H1 (cell line): ENCODE data around the gene NHEJ1. TPM values are rescaled to one million over a fixed set of nuclear protein-coding genes. Genes with fewer than 3 reads are reported as not detected.

Experiments
- CHD2 ChIP-seq: IDR thresholded peaks from 2 replicates; pipeline ENCODE4 v1.6.1; 2012; ENCODE audit warnings: low read length, improper control_type of control experiment
- CREB1 ChIP-seq: IDR thresholded peaks from 2 replicates; pipeline ENCODE4 v1.6.1; 2012; ENCODE audit warnings: inconsistent platforms
- GABPA ChIP-seq: IDR thresholded peaks from 2 replicates; pipeline ENCODE4 v1.6.1; 2011; ENCODE audit warnings: mild to moderate bottlenecking, low read length, moderate library complexity, borderline replicate concordance; ENCODE audit not compliant: insufficient read depth
- POU5F1 ChIP-seq: IDR thresholded peaks from 2 replicates; pipeline ENCODE4 v1.6.1; 2011; ENCODE audit warnings: low read depth, mild to moderate bottlenecking, low read length, moderate library complexity
- RBBP5 ChIP-seq: IDR thresholded peaks from 2 replicates; pipeline ENCODE4 v1.7.1; 2012; ENCODE audit warnings: low read depth, mild to moderate bottlenecking, inconsistent platforms, low read length, moderate library complexity, borderline replicate concordance
- RXRA ChIP-seq: IDR thresholded peaks from 2 replicates; pipeline ENCODE4 v1.6.1; 2011; ENCODE audit warnings: low read depth, mild to moderate bottlenecking, low read length, moderate library complexity; ENCODE audit not compliant: insufficient read depth
- SRF ChIP-seq: IDR thresholded peaks from 2 replicates; pipeline ENCODE4 v1.6.1; 2011; ENCODE audit warnings: mild to moderate bottlenecking, low read depth, low read length, moderate library complexity
- polyA plus RNA-seq, 7 experiments: library from polyadenylated mRNA; depleted of rRNA in 3 of 7; stranded (reverse) in 5 of 7; unstranded in 2 of 7; fragments of >200 nt in 5 of 7; fragments of 200-250 nt in 2 of 7; gene quantifications; 1 replicate in 5 of 7; 2 replicates in 1 of 7; 4 replicates in 1 of 7; pipeline versions ENCODE4 v1.2.1 to v1.2.3, GENCODE V29; 2011 to 2013; ENCODE audit warnings: missing spikeins in 2 of 7, mixed read lengths in 2 of 7
- total RNA-seq: library from RNA; stranded (reverse); fragmentation: NEBNext Ultra II Directional; extraction: Animal tissue kit (Norgen Biotek cat#: 25700); gene quantifications from 2 replicates; pipeline ENCODE4 v1.2.1, GENCODE V29; 2021
- TF ChIP-seq, protein P1 (sequence below): IDR thresholded peaks from 2 replicates; pipeline ENCODE4 v1.6.1; 2012; ENCODE audit warnings: low read length, inconsistent platforms

The NHEJ1 gene
- total and polyA plus RNA-seq, 2 of the 8 experiments (the other 6 are each of a cell fraction or from before 2014, with no cell fraction given) = 22.7 to 24.1 TPM

DNA sequence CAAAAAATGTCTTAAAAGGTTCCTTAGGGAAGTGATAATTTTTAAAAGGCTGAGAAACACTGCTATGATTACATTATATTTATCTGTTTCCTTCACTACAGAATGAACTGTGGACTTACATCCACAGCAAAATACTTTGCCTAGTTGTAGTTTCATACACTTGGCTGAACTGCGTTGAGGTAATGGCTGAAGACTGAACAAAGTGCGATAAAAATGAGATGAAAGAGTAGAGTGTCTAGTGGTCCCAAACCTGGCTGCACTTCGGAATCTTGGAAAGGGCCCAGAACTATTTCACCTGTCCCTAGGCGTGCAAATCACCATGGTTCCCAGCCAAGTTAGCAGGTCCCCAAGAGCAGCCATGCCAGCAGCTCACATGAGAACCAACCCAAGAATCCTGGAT lies 81.7 kb downstream of the NHEJ1 start (continued):
- TF ChIP-seq RBBP5 (no peak), GABPA (no peak), CREB1 (no peak), CHD2 (no peak), SRF (no peak), RXRA (no peak), POU5F1 (no peak)
- TF ChIP-seq, protein P1, sequence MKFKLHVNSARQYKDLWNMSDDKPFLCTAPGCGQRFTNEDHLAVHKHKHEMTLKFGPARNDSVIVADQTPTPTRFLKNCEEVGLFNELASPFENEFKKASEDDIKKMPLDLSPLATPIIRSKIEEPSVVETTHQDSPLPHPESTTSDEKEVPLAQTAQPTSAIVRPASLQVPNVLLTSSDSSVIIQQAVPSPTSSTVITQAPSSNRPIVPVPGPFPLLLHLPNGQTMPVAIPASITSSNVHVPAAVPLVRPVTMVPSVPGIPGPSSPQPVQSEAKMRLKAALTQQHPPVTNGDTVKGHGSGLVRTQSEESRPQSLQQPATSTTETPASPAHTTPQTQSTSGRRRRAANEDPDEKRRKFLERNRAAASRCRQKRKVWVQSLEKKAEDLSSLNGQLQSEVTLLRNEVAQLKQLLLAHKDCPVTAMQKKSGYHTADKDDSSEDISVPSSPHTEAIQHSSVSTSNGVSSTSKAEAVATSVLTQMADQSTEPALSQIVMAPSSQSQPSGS = no peak
- TF ChIP-seq, all 59 proteins: peak for 0
